OCI-LY1 (cell line): ENCODE measurements around the gene PSKH1.

Experiments used
- H2AFZ ChIP-seq: fragments of 200-600 bp; sonication (generic), shearing (Covaris generic); 2 replicates; pipeline ENCODE4 v1.6.0; 2014; ENCODE audit warnings: antibody characterized with exemption, mild to moderate bottlenecking, low read length
- H3F3A ChIP-seq: fragments of 200-600 bp; sonication (generic), shearing (Covaris generic); 2 replicates; pipeline ENCODE4 v1.6.0; 2014; ENCODE audit warnings: mild to moderate bottlenecking, antibody characterized with exemption, low read length, moderate library complexity; ENCODE audit not compliant: insufficient read depth
- H3K27ac ChIP-seq: fragments of 200-600 bp; sonication (generic); 2 replicates; pipeline ENCODE4 v1.5.1; 2014; ENCODE audit warnings: low read length, mixed run types, mild to moderate bottlenecking, low read depth; ENCODE audit not compliant: poor library complexity, severe bottlenecking
- H3K27me3 ChIP-seq: fragments of 200-600 bp; sonication (generic); 2 replicates; pipeline ENCODE4 v1.6.0; 2014; ENCODE audit warnings: antibody characterized with exemption, mild to moderate bottlenecking, low read length, moderate library complexity; ENCODE audit not compliant: insufficient read depth
- H3K36me3 ChIP-seq: fragments of 200-600 bp; sonication (generic); 2 replicates; pipeline ENCODE4 v1.6.1; 2014; ENCODE audit warnings: mild to moderate bottlenecking, antibody characterized with exemption, low read length, moderate library complexity, mixed read lengths; ENCODE audit not compliant: insufficient read depth
- H3K4me1 ChIP-seq: fragments of 200-600 bp; sonication (generic); 2 replicates; pipeline ENCODE4 v1.5.1; 2014; ENCODE audit warnings: mild to moderate bottlenecking, low read length, moderate library complexity; ENCODE audit not compliant: insufficient read depth, severe bottlenecking
- H3K4me2 ChIP-seq: fragments of 200-600 bp; sonication (generic), shearing (Covaris generic); 2 replicates; pipeline ENCODE4 v1.6.1; 2014; ENCODE audit warnings: low read length
- H3K4me3 ChIP-seq: fragments of 200-600 bp; sonication (generic); 2 replicates; pipeline ENCODE4 v1.5.1; 2014; ENCODE audit warnings: low read length, low read depth, mild to moderate bottlenecking, mixed read lengths; ENCODE audit not compliant: poor library complexity, severe bottlenecking
- H3K79me2 ChIP-seq: fragments of 200-600 bp; shearing (Covaris generic); 2 replicates; pipeline ENCODE4 v1.6.1; 2016; ENCODE audit warnings: mixed run types, low read length, mixed read lengths; ENCODE audit not compliant: insufficient read depth
- H3K9ac ChIP-seq: fragments of 200-600 bp; sonication (generic), shearing (Covaris generic); 2 replicates; pipeline ENCODE4 v1.6.1; 2014; ENCODE audit warnings: mild to moderate bottlenecking, low read length, mixed read lengths
- H3K9me2 ChIP-seq: fragments of 200-600 bp; sonication (generic), shearing (Covaris generic); 2 replicates; pipeline ENCODE4 v1.6.1; 2014; ENCODE audit warnings: low read depth, mild to moderate bottlenecking, low read length, mixed read lengths
- H3K9me3 ChIP-seq: fragments of 200-600 bp; shearing (Covaris generic); 2 replicates; pipeline ENCODE4 v1.6.1; 2014; ENCODE audit warnings: low read length, mixed read lengths
- H4K20me1 ChIP-seq: fragments of 200-600 bp; sonication (generic), shearing (Covaris generic); 2 replicates; pipeline ENCODE4 v1.6.0; 2016; ENCODE audit warnings: mild to moderate bottlenecking, low read length; ENCODE audit not compliant: insufficient read depth
- CTCF ChIP-seq: fragments of 200-600 bp; sonication (generic), shearing (Covaris generic); IDR thresholded peaks from 2 replicates; pipeline ENCODE4 v1.5.1; 2017; ENCODE audit warnings: mild to moderate bottlenecking, antibody characterized with exemption, low read length, moderate library complexity, mixed read lengths
- EZH2 ChIP-seq: fragments of 200-600 bp; sonication (generic), shearing (Covaris generic); IDR thresholded peaks from 2 replicates; pipeline ENCODE4 v1.8.0; 2017; ENCODE audit warnings: borderline replicate concordance, mixed run types, mild to moderate bottlenecking, antibody characterized with exemption, low read length, moderate library complexity, mixed read lengths

PSKH1 gene

GRCh38 chr16:67885545-67885944 lies 7.5 kb upstream of the PSKH1 start:
- TF ChIP-seq CTCF: no peak
- TF ChIP-seq EZH2: no peak
- Histone ChIP-seq H3K27ac (no peak overlapping the region), H3K79me2 (no peaks in the 10 kb centered on the region), H3K4me3 (no peak overlapping the region), H3K9me3 (no peaks in the 10 kb centered on the region), H3K36me3 (peaks cover 60% of the 10 kb centered on the region), H3K4me2 (no peak overlapping the region), H3K4me1 (no peaks in the 10 kb centered on the region), H2AFZ (no peak overlapping the region), H3K27me3 (no peaks in the 10 kb centered on the region), H3K9me2 (no peaks in the 10 kb centered on the region), H4K20me1 (no peaks in the 10 kb centered on the region), H3K9ac (no peak overlapping the region), H3F3A (no peaks in the 10 kb centered on the region)

GRCh38 chr16:67885976-67886375 lies 7.1 kb upstream of the PSKH1 start:
- no peaks in the 10 kb centered on the region for H3K27me3 ChIP-seq
- TF ChIP-seq CTCF (no peak), EZH2 (no peak)

GRCh38 chr16:67886387-67886786 lies 6.7 kb upstream of the PSKH1 start:
- H3F3A ChIP-seq: no peaks in the 10 kb centered on the region
- no peak overlapping the region for H3K9ac ChIP-seq
- TF ChIP-seq EZH2: no peak
- no peak for TF ChIP-seq CTCF
- no peaks in the 10 kb centered on the region for H3K9me3 ChIP-seq
- no peak overlapping the region for H3K4me2 ChIP-seq
- no peaks in the 10 kb centered on the region for H3K79me2 ChIP-seq
- no peak overlapping the region for H3K27ac ChIP-seq
- H4K20me1 ChIP-seq: no peaks in the 10 kb centered on the region
- H3K4me3 ChIP-seq: no peak overlapping the region
- H3K36me3 ChIP-seq: peaks cover 51% of the 10 kb centered on the region
- no peaks in the 10 kb centered on the region for H3K9me2 ChIP-seq
- H3K27me3 ChIP-seq: no peaks in the 10 kb centered on the region
- H3K4me1 ChIP-seq: no peaks in the 10 kb centered on the region
- H2AFZ ChIP-seq: no peak overlapping the region

More at GRCh38 chr16:67885976-67886375, 7.1 kb upstream of the PSKH1 start:
- Histone ChIP-seq H3K9me3 (no peaks in the 10 kb centered on the region), H3K4me1 (no peaks in the 10 kb centered on the region), H2AFZ (no peak overlapping the region), H3K4me3 (no peak overlapping the region), H3F3A (no peaks in the 10 kb centered on the region), H3K9me2 (no peaks in the 10 kb centered on the region), H3K4me2 (no peak overlapping the region), H3K79me2 (no peaks in the 10 kb centered on the region), H4K20me1 (no peaks in the 10 kb centered on the region), H3K36me3 (peaks cover 55% of the 10 kb centered on the region), H3K9ac (no peak overlapping the region), H3K27ac (no peak overlapping the region)
